ENCODE results near the gene TBC1D32. TPM values are rescaled to one million over a fixed set of nuclear protein-coding genes. Genes with fewer than 3 reads are reported as not detected.
"Not testable (repeated sequence)": the region's sequence is repeated elsewhere in the genome, so short reads cannot be mapped to it uniquely, and the experiment has no call there.

The TBC1D32 gene
- total RNA-seq, 1 donor from 2014 or later: 2.6 TPM

DNA sequence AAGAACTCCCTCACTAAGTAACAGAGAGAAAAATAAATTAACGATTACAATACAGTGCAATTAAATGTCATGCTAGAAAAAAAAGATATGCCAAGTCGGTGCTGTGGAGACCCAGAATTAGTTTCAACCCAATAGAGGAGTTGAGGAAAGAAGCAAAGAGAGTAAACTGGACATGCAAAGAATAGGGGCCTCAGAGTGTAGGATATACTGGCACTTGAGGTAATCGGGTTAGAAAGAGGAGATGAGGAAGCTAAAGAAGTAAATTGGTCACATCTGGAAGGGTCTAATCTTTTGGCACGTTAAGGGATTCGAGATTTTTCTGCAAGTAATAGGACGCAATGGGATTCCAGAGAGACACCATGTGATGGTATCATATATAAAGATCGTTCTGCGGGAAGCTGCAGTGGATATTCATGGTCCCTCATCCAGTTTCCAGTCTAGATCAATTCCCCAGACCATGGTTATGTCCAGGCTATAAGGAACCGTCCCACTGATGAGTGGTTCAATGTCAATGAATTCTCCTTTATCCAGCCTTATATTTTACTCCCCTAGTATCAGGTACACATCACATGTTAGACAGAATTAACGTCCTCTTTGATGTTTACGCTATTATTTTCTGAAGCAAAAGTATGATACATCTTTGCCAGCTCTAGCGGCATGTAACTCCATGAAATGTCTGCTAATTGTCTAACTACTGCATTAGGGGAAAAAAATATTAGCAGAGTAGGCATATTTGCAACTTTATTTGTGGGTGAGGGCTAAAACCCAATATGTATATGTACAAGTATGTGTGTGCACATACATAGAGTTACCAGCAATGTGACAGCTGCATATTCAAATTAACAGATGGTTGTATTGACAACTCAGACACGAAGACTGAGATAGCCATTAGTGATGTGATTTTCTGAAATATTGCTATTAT lies 1.1 kb upstream of the TBC1D32 start:
- peak; percentile 13 for ATAC-seq
- DNase-seq: no peak
- intact Hi-C loops (cut with micrococcal nuclease): no loop called here

- ATAC-seq; intact Hi-C loops (cut with micrococcal nuclease): not testable (repeated sequence)
Measured at GRCh38 chr6:121333694-121334093, 586 bp downstream of the TBC1D32 start.

GRCh38 chr6:121333196-121333595 lies 1.1 kb downstream of the TBC1D32 start:
- intact Hi-C loops (cut with micrococcal nuclease): no loop called here
- no peak for ATAC-seq
- no peak for DNase-seq

More at GRCh38 chr6:121333694-121334093, 586 bp downstream of the TBC1D32 start:
- not testable (repeated sequence) for DNase-seq

GRCh38 chr6:121330516-121330915 lies 3.8 kb downstream of the TBC1D32 start:
- intact Hi-C loops (cut with micrococcal nuclease): no loop called here
- ATAC-seq: no peak
- no peak for DNase-seq

- DNase-seq (no peak), ATAC-seq (no peak)
- intact Hi-C loops (cut with micrococcal nuclease): no loop called here
Measured at GRCh38 chr6:121321282-121321681, 13.0 kb downstream of the TBC1D32 start.

DNA sequence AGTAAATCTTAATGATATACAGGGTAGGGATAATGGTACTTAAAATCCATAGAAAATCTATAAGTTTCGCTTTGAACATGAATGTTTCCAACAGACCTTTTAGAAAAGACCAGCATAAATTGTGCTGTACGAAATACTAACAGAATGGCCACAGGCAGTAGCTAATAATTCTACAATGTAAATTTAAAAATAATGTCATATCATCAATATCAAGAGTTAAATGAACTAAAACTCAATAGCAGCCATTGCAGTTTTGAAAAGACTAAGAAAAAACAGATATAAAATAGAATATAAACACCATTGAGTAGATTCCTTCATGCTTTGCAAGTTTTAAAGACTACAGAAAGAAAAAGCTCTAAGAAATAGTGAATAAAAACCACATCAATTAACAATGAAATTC lies 14.7 kb downstream of the TBC1D32 start:
- intact Hi-C loops (cut with micrococcal nuclease): no loop called here
- ATAC-seq (no peak), DNase-seq (no peak)

GRCh38 chr6:121319112-121319553 lies 15.1 kb downstream of the TBC1D32 start:
- ATAC-seq (peak; percentile 43), DNase-seq (no peak)
- intact Hi-C loops (cut with micrococcal nuclease): no loop called here

DNA sequence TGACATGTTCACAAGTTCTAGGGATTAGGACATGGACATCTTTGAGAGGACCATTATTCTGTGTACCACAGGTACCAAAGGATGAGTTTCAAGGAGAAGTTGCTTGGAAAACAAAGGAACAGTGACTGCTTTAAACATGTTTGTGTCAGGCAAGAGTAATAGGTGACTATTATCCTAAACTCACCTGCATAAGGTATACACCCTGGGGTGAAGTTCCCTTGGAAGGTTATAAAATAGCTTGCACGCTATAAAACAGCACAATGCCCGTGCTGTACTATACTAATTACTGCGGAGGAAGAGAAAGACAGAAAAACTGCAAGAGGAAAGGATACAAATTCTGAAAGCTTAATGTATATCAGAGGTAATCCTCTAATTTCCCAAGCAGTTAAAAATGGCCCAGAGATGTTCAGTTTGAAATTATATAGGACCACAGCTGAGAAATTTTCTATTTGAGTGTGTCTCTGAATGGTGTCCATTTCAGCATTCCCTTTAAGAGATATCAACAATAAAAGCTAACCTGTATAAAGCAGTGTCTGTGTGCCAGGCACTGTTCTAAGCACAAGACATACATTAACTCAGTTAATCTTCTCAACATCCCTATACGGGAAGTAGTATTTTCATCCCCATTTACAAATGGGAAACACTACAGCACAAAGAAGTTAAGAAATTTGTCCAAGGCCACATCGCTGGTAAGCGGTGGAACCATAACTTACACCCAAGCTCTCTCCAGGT lies 19.7 kb downstream of the TBC1D32 start:
- ATAC-seq (no peak), DNase-seq (no peak)
- intact Hi-C loops (cut with micrococcal nuclease): no loop called here

GRCh38 chr6:121311814-121312213 lies 22.5 kb downstream of the TBC1D32 start:
- DNase-seq; intact Hi-C loops (cut with micrococcal nuclease); ATAC-seq: not testable (repeated sequence)

DNA sequence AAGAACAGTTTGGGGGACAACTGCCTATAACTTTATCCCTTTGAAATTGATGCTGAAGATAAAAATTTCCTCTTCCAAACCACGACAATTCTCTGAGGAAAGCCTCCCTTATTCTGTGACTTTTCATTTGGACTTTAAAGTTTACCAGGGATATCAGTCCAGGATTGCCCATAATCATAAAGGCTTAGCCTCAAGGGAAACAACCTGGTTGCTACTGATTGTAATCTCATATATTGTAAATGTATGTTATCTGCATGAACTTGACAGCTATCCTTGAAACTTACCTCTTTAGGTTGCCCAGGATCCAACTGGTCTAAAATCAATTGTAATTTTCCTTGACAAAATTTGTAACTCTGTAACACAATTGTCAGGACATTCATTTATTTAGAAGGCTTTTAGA lies 23.8 kb downstream of the TBC1D32 start:
- intact Hi-C loops (cut with micrococcal nuclease): no loop called here
- no peak for ATAC-seq
- DNase-seq: no peak

- DNase-seq (no peak), ATAC-seq (no peak)
- intact Hi-C loops (cut with micrococcal nuclease): no loop called here
Measured at GRCh38 chr6:121309768-121310469, 24.4 kb downstream of the TBC1D32 start.

DNA sequence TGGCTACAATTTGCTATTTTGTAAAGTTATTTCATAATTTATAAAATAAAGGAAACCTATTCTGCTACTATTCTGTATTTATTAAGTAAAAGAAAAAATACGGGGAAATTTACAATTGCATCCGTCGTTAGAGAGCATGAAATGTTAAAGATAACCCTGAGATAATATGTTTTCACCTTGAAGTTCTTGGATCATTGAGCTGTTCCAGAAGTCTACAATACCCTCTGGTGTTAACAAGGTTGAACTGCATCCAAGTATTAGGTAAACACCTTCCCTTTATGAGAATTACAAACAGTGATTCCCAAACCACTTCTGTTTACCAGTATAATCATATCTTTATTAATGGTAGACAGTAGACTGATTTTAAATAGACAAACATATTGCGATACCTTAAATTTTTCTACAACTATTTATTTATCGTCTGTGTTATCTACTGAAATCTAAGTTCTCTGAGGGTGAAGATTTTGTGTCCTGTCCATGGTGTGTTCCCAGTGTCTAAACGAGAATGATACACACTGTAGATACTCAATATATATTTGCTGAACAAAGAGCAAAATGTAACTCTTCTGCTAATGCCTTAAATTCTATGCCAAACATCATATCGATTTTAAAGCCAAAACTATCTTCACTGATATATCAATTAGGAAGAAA lies 28.2 kb downstream of the TBC1D32 start:
- ATAC-seq: no peak
- DNase-seq: no peak
- intact Hi-C loops (cut with micrococcal nuclease): no loop called here

DNA sequence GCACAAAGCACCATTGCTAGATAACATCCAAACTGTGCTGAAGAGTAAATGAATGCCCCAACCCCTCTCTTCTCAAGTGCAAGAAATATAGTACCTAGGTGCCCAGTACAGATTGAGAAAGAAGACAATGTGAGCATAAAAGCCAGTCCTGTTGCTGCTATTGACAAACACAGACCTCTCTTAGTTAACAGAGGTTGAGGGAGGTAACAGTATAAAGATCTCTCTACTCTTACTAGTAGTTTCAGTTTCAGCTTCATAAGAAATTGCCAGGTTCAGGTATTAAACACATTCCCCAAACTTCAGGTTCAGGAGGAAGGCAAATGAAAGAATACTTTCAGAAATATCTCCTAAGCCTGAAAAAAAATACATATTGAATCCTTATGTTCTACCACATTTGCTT lies 31.4 kb downstream of the TBC1D32 start:
- intact Hi-C loops (cut with micrococcal nuclease): no loop called here
- no peak for DNase-seq
- ATAC-seq: no peak

DNA sequence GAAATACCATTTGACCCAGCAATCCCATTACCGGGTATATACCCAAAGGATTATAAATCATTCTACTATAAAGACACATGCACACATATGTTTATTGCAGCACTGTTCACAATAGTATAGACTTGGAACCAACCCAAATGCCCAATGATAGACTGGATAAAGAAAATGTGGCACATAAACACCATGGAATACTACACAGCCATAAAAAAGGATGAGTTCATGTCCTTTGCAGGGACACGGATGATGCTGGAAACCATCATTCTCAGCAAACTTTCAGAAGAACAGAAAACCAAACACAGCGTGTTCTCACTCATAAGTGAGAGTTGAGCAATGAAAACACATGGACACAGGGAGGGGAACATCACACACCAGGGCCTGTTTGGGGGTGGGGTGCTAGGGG lies 33.1 kb downstream of the TBC1D32 start:
- DNase-seq; ATAC-seq; intact Hi-C loops (cut with micrococcal nuclease): not testable (repeated sequence)

GRCh38 chr6:121297694-121298093 lies 36.6 kb downstream of the TBC1D32 start:
- intact Hi-C loops (cut with micrococcal nuclease): no loop called here
- DNase-seq: no peak
- no peak for ATAC-seq

- ATAC-seq (no peak), DNase-seq (no peak)
- intact Hi-C loops (cut with micrococcal nuclease): no loop called here
Measured at GRCh38 chr6:121285041-121285440, 49.2 kb downstream of the TBC1D32 start.

GRCh38 chr6:121274666-121275295 lies 59.5 kb downstream of the TBC1D32 start:
- intact Hi-C loops (cut with micrococcal nuclease): no loop called here
- no peak for ATAC-seq
- no peak for DNase-seq

GRCh38 chr6:121263742-121264141 lies 70.5 kb downstream of the TBC1D32 start:
- DNase-seq (no peak), ATAC-seq (no peak)
- intact Hi-C loops (cut with micrococcal nuclease): no loop called here

GRCh38 chr6:121260651-121261102 lies 73.6 kb downstream of the TBC1D32 start:
- ATAC-seq (peak; percentile 97), DNase-seq (peak; percentile 55)
- intact Hi-C loops (cut with micrococcal nuclease): no loop called here

All from left ventricle myocardium superior (tissue), 1 donor.